GM18505 (cell line): ENCODE measurements around the gene CASKIN2.

Source experiments
- ATAC-seq: cut with Tn5 transposase; IDR thresholded peaks from one replicate; pipeline ENCODE4 v1.9.1; 2021; ENCODE audit not compliant: unreplicated experiment
- POLR2A ChIP-seq: IDR thresholded peaks from 4 replicates; pipeline ENCODE4 v1.6.1; 2011; ENCODE audit warnings: borderline replicate concordance; ENCODE audit not compliant: insufficient read depth, insufficient read length; ENCODE audit errors: extremely low read depth

CASKIN2 gene

GRCh38 chr17:75476271-75476671, 39.1 kb downstream of the CASKIN2 start:
- TF ChIP-seq POLR2A = no peak
- ATAC-seq = no peak

- TF ChIP-seq POLR2A = no peak
- ATAC-seq = no peak
Measured at GRCh38 chr17:75475851-75476250, 39.5 kb downstream of the CASKIN2 start.

GRCh38 chr17:75475144-75475835, 40.0 kb downstream of the CASKIN2 start:
- no peak for TF ChIP-seq POLR2A
- no peak for ATAC-seq

- no peak for ATAC-seq
Measured at GRCh38 chr17:75474736-75475135, 40.6 kb downstream of the CASKIN2 start.

GRCh38 chr17:75473246-75473645, 42.1 kb downstream of the CASKIN2 start:
- TF ChIP-seq POLR2A = no peak
- no peak for ATAC-seq

More at GRCh38 chr17:75474736-75475135, 40.6 kb downstream of the CASKIN2 start:
- TF ChIP-seq POLR2A = no peak

GRCh38 chr17:75472119-75472518, 43.2 kb downstream of the CASKIN2 start:
- no peak for ATAC-seq

GRCh38 chr17:75471207-75471606, 44.1 kb downstream of the CASKIN2 start:
- no peak for TF ChIP-seq POLR2A
- no peak for ATAC-seq

More at GRCh38 chr17:75472119-75472518, 43.2 kb downstream of the CASKIN2 start:
- TF ChIP-seq POLR2A = no peak

GRCh38 chr17:75468779-75469373, 46.5 kb downstream of the CASKIN2 start:
- no peak for ATAC-seq
- TF ChIP-seq POLR2A = no peak

GRCh38 chr17:75468291-75468754, 47.0 kb downstream of the CASKIN2 start:
- no peak for TF ChIP-seq POLR2A
- ATAC-seq = no peak

- no peak for TF ChIP-seq POLR2A
- no peak for ATAC-seq
Measured at GRCh38 chr17:75465039-75465438, 50.3 kb downstream of the CASKIN2 start.

GRCh38 chr17:75463603-75464002, 51.7 kb downstream of the CASKIN2 start:
- no peak for ATAC-seq
- TF ChIP-seq POLR2A = no peak

- no peak for ATAC-seq
- no peak for TF ChIP-seq POLR2A
Measured at GRCh38 chr17:75460295-75460694, 55.0 kb downstream of the CASKIN2 start.

- ATAC-seq = no peak
Measured at GRCh38 chr17:75459590-75460267, 55.6 kb downstream of the CASKIN2 start.

GRCh38 chr17:75459246-75459589, 56.1 kb downstream of the CASKIN2 start:
- ATAC-seq = no peak
- no peak for TF ChIP-seq POLR2A

More at GRCh38 chr17:75459590-75460267, 55.6 kb downstream of the CASKIN2 start:
- no peak for TF ChIP-seq POLR2A
